HG02759 (cell line): ENCODE measurements around the gene KCNMA1.

ENCODE experiments used
- ATAC-seq: cut with Tn5 transposase; IDR thresholded peaks from one replicate; pipeline ENCODE4 v1.9.1; 2021; ENCODE audit warnings: mild to moderate bottlenecking, moderate library complexity; ENCODE audit not compliant: unreplicated experiment

Gene KCNMA1

GRCh38 chr10:77147871-77148270 lies 489.7 kb downstream of the KCNMA1 start:
- no peak for ATAC-seq

- ATAC-seq, result no peak
These were observed 490.8 kb downstream of the KCNMA1 start for GRCh38 chr10:77146712-77147336.

DNA sequence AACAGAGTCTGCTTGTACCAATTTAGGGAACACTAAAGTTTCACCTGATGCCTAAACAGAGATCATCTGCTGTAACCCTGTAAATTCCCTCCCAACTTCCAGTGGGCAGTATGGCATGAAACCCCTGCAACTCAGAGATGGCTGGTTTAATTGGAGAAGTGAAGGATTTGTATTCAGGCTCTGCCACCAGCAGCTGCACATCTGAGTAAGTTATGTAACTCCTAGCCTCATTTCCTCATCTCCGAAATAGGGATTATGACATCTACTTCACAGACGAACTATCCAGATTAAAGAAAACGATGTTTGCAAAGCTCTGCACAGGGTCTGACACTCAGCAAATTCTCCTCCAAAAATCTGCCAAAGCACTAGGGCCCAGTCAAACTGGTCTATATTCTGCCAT lies 493.0 kb downstream of the KCNMA1 start:
- ATAC-seq, result no peak

DNA sequence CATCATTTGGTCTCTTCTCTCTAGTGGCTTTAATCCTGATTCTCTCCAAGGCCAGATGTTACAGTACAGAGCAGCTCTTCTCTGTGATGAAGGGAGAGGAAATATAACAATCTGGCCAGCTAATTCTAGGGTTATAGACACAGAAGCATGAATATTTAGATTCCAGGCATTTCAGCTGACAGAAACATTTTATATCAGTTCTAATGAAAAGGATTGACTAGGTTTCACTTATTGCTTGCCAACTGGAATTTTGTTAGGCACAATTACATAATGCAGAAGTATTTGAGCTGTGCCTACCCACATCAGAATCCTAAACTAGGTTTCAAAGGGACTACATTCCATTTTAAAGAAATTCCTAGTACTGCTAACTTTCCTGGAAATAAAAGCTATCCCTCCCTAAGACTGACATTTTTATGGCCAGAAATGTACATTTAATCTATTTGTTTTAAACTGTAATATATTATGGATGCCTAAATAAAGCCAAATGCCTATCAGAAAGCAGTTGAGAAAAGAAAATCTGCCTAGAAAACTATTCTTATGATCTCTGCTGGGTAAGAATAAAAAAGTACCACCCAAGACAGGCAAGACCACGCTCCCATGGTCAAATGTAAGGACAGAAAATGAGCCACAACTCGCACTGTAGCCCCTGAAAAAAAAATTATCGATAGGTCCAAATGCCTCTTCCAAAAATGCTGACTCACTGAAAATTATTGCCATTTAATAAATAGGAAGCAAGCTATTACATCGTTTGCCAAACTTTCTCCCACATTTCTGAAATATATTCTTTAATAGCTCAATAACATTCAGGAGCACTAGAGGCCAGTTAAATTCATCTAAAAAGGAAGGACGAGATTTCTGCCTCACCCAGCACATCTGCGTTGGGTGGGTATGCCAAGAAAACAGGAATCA lies 498.1 kb downstream of the KCNMA1 start:
- no peak for ATAC-seq

GRCh38 chr10:77138541-77138940 lies 499.1 kb downstream of the KCNMA1 start:
- ATAC-seq, result no peak

GRCh38 chr10:77135555-77135954 lies 502.1 kb downstream of the KCNMA1 start:
- no peak for ATAC-seq

DNA sequence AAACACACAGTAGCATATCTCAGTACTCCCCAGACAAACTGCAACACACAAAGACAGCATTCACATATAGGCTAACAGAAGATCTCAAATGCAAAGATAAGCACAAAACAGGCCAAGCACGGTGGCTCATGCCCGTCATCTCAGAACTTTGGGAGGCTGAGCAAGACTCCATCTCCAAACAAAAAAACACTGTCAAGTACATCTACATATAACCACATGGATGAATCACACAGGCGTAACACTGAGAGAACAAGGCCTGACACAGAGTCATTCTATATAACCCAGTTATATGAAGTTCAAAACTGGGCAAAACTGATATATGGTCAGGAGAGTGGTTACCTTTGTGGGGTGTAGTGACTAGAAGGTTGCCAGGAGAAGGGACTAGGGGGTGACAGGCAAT lies 506.4 kb downstream of the KCNMA1 start:
- no peak for ATAC-seq

DNA sequence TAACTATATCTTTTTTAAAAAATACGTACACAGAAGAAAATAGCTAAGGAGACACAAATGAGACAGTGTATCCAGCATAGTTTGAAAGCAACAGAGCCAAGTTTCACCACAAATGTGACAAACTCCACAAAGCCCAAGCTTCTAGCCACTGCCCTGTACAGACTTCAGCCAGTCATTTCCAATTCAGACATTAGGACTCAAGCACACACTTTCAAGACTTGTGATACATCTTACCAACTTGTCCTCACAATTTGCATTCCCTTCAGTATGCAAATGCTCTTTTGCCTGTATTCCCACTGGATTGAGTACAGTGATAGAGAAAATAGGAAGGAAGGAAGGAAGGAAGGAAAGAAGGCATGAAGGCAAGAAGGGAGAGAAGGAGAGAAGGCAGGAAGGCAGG lies 510.4 kb downstream of the KCNMA1 start:
- ATAC-seq, result no peak

GRCh38 chr10:77125231-77125630 lies 512.4 kb downstream of the KCNMA1 start:
- no peak for ATAC-seq

- ATAC-seq, result no peak
These were observed 514.3 kb downstream of the KCNMA1 start for GRCh38 chr10:77123330-77123729.

- no peak for ATAC-seq
These were observed 515.8 kb downstream of the KCNMA1 start for GRCh38 chr10:77121829-77122228.

DNA sequence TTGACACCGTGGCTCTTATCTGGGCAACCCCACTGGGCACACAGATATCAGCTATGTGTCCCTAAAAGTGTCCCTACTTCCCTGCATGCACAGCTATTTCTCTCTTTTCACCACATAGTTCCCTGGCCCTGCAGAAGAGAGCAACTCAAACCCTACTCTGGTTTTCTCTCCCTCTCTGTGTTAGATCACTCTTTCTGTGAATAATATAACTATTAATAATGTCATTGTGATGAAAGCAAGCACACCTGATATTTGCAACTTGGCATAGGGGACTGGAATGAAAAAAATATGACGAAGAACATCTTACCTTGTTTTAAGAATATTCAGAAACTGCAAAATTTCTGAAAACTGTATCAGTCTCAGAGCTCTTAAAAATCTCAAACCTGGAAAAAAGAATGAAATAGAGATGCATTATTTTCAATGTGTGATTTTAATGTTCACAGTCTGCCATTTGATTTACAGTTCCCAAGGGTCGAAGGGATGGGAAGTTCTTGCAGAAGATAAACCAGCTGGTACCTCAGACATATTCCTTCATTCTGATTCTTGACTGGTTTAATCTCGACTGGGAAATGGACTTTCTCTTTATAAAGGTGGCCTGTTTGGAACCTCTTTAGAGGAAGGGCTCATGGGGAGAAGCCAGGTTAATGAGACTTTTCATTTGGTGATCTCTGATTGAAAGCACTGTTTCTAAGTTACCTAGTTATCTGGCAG lies 516.8 kb downstream of the KCNMA1 start:
- no peak for ATAC-seq

GRCh38 chr10:77120012-77120411 lies 517.6 kb downstream of the KCNMA1 start:
- no peak for ATAC-seq

DNA sequence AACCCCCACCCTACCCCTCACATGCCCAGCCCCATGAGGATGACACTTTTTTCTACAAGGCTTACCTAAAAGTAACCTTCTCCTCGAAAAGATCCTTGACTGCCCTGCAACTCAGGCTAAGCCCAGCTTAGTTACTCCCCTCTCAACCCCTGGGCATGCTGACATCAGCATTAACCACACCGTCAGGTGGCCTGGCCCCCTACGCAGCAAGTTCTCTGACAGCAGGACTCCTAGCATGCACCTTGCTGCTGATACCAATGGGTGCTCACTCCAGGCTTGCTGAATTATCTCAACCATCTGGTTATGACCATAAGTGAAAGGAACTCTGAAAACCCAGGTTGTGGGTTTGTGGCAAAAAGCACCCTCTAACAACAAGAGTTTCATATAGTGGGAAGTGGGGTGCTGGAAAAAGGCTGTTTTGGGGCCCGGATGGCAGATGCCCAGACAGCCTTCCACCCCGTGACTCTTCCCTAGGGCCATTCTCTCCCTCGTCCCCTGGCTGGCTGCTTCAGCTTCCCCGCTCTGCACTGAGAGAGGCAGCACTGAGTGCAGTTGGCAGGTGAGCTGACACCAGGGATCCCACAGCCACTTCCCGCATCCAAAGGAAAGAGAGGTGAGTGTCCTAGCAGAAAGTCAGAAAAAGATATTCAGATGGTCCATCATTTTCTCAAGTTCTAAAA lies 518.9 kb downstream of the KCNMA1 start:
- ATAC-seq, result no peak

DNA sequence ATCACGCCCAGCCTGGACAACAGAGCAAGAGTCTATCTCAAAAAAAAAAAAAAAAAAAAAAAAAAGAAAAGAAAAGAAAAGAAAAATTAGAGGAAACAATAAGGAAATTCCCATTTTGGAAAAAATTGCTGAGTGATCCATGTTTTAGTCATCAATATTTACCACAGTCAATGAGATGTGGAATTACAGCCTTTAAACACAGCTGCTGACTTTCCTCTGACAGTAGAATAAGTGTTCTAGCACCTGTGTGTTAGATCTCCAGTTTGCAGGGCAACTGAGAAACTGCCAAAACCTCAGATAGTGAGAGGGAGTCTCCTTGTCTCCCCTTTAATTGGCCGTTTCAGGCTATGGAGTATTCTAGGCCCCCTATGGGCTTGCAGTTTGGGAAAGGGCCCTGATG lies 520.1 kb downstream of the KCNMA1 start:
- ATAC-seq, result no peak

GRCh38 chr10:77116904-77117303 lies 520.7 kb downstream of the KCNMA1 start:
- ATAC-seq, result no peak

DNA sequence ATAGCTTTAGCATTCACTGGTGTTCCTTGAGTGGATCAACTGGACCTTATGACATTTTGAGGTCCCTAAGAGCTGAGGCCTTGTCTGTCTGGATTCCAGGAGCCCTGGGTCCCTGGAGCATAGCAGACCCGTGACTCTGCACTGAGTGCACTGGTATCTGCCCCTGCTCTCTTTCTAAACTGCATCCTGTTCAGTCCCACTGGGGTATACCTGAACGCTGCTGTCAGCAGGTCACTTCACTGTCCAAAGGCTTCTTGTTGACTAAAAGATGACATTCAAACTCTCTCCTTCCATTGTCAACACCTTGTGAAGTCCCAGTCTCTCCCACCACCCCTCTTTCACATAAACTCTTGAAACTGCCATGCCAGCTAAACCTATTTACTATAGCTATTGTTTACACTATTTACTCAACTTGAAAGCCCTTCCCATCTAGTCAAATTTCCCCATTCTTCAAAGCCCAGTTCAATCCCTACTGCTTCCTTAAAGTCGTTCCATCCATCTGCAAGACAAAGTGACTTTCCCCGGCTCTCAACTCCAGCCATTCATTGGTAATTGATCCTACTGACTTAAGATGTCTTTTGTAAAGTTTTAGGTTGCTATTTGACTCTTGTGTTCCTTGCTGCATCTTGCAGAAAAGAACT lies 523.3 kb downstream of the KCNMA1 start:
- no peak for ATAC-seq

DNA sequence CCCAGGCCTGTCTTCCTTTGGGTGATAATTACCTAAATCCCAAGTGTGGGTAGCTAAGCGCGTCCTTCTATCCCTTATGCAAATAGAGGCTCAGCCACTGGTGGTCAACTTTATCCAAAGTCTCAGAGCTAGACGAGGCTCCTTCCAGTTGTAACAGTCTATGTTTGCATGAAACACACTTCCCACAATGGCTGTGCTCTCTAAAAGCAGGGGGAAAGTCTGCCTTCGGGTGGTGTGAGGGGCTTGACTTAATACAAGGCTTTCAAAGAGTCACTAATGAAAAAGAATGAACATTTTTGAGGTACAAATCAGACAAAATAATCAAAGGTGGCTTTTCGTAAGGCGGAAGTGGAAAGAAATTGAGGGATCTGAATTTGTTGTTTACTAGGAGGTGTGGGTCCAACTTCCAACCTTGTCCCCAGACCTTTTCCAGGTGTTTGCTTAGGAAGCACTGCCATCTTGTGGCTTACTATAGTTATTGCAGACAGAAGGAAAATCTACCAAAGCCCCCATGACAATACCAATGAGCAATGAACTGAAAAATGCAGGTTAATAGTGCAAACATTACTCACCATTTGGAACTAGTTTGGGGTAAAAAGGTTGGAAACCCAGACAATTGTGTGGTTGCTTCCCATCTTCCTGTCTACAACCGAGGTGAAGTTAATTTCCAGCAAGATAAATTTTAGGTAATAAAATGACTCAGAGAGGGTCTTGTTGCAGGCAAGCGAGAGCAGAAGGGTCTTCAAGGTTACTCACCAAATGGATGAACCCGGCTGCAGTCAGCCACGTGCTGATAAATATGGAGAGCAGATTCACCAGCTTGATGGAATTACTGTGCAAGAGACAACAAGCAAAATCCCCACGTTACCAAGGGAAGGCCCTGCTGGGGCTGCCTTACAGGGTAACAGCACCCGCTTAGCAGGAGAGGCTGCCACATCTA lies 525.7 kb downstream of the KCNMA1 start:
- peak; percentile 62 for ATAC-seq

- ATAC-seq, result no peak
These were observed 526.9 kb downstream of the KCNMA1 start for GRCh38 chr10:77110757-77111156.
